Measurements from ENCODE around the gene FAM131A. TPM values are rescaled to one million over a fixed set of nuclear protein-coding genes. Genes with fewer than 3 reads are reported as not detected.

The FAM131A gene
- total RNA-seq, 1 donor from 2014 or later = 33.4 TPM

DNA sequence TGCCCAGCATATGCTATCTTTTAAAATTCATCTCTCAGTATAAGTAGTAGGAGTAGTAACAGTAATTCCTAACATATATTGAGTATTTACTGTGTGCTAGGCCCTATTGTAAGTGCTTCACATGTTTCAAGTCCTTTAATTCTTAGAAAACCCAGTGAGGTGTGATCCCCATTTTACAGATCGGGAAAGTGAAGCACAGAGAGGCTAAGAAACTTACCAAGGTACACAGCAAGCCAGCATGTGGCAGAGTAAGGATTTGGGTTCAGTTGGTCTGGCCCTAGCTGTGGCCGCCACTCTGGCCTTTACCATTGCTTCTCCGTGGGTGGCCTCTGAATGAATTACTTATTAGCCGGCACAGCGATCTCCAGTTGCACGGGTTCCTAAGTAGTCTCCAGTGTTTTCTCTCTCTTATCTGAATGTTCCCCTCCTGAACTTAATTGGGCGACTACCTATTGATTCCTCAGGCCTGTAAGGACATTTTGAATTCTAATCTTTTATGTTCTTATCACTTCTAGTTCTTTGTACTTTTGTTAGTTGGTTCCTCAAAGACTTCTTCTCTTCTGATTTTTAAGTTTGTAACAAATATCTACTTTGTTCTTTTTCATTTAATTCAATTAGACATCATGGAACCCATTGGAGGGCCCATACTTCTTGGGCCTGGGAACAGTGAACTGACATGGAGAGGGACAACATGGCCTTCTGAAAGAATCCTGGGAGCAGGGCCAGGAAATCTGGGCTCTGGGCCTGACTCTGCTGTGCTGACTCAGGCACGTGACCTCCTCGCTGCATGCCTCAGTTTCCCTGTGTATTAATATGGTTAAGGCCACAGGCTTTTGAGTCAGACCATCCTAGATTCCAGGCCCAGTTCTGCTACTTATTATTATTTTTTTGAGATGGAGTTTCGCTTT, 12.4 kb downstream of the FAM131A start:
- DNase-seq (ENCODE audit: missing footprints) (no peak), ATAC-seq (no peak)
- intact Hi-C loops (cut with DNase I) = no loop called here

DNA sequence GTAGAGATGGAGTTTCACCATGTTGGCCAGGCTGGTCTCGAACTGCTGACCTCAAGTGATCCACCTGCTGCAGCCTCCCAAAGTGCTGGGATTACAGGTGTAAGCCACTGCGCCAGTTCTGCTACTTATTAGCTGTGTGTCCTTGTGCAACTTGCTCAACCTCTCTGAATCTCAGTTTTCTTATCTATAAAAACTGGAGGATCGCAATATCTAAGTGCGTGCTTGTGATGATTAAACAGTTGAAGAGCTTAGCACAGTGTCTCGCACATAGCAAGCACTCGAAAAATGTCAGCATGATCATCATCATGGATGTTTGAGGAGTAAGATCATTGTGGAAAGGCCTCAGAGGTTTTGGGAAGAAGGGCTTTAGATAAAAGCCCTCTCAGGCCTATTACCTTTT, 13.2 kb downstream of the FAM131A start:
- DNase-seq (ENCODE audit: missing footprints) (no peak), ATAC-seq (no peak)
- intact Hi-C loops (cut with DNase I) = no loop called here

GRCh38 chr3:184351511-184352148, 14.2 kb downstream of the FAM131A start:
- DNase-seq (ENCODE audit: missing footprints) (peak; percentile 62), ATAC-seq (no peak)
- intact Hi-C loops (cut with DNase I) = no loop called here

- peak; percentile 55 for DNase-seq (ENCODE audit: missing footprints)
These were observed 14.9 kb downstream of the FAM131A start for GRCh38 chr3:184352149-184352785.

DNA sequence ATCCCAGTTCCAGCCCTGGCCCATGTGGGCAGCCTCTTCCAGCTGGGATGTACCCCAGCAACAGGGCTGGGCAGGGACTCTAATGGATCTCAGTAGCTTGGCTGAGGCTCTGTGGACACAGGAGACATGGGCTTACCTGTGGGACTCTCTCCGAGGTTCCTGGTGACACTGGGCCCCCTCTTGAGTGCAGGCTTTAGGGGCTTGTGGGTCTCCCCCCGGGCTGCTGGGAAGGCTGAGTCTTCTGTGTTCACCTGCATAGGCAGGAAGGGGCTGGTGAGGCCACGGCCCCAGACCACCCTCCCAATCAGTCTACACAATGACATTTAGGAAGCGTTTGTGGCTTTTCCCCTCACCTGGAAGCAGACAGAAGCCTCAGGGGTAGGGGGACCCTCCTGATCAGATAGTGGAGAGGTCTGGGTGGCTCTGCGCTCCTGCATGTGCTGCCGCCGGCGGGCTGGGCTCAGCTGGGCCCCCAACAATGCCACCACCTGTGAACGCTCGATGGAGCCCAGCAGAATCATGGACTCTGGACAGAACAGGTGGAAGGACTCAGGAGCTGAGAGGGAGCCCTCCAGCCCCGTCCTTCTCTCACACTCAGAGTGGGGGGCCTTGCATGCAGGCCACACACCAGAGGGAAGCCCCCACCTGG, 15.6 kb downstream of the FAM131A start:
- DNase-seq (ENCODE audit: missing footprints) = peak; percentile 51
- no peak for ATAC-seq
- intact Hi-C loops (cut with DNase I) = no loop called here

More at GRCh38 chr3:184352149-184352785, 14.9 kb downstream of the FAM131A start:
- intact Hi-C loops (cut with DNase I) = no loop called here
- no peak for ATAC-seq

DNA sequence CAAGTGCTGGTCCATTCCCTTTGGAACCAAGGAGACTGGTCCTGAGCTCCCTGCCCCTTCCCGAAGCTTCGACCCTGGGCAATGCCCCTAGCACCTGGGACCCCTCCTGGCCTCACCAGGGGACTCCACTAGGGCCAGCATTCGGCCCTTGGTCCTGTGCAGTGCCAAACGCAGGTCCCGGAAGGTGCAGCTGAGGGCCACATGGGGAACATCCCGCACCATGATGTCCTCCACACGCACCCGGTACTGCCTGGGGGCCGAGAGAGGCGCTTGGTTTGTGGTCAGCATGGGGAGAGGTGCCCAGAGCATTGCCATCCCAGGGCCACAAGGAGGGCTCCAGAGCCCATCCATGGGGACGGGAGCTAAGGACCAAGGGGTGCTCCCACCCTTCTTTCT, 16.1 kb downstream of the FAM131A start:
- DNase-seq (ENCODE audit: missing footprints) (peak; percentile 49), ATAC-seq (no peak)
- intact Hi-C loops (cut with DNase I) = no loop called here

GRCh38 chr3:184354121-184354728, 16.8 kb downstream of the FAM131A start:
- intact Hi-C loops (cut with DNase I) = no loop called here
- ATAC-seq = peak; percentile 45
- peak; percentile 62 for DNase-seq (ENCODE audit: missing footprints)

DNA sequence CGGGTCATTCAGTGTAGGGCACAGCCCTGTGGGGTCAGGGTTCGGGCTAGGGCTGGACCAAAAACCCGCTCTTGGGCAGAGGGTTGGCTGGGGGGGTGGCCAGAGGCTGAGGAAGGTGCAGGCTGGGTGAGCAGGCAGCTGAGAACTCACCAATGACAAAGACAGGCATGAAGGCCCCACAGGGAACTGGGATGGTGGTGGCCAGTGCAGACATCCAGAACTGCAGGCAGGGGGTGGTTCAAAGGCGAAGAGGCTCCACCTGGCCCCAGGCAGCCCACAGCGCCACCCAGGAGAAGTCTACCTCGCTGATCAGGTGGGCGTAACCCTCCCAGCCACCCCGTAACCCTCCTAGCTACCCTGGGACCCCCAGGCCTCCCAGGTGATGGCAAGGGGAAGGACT, 17.4 kb downstream of the FAM131A start:
- intact Hi-C loops (cut with DNase I) = no loop called here
- ATAC-seq = no peak
- no peak for DNase-seq (ENCODE audit: missing footprints)

DNA sequence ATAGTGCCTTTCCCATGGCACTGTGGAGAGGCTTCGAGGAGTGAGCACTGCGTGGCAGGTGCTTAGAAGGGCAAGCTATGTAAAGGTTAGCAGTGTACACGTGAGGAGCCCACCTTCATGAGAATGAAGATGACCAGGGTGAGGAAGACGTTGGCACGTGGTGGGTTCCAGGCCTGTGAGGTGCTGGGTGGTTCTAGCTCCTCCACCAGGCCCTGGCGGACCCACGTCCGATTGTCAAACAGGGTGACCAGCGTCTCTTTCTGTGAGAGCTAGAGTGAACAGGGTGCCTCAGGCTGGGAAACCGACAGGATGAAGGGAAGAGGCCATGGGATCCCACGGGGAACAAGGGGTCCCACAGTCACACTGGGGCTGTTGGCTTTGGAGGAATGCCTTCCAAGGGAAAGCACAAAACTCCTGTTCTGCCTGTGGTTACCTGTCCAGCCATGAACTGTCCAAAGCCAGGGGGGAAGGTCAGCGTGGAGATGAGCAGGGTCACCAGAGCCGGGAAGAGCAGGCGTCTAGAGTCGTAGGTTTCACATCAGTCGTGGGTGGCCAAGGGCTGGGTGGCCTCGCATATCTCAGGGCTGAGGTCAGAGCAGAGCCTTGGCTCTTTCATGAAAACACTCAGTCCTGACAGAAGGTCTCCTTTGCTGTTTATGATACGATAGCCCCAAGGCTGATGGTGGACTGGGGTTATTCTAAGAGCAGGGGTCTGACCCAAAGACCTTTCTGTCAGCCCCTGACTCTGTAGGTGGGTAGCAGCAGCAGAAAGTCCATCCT, 18.1 kb downstream of the FAM131A start:
- no peak for ATAC-seq
- peak; percentile 17 for DNase-seq (ENCODE audit: missing footprints)
- intact Hi-C loops (cut with DNase I) = no loop called here

DNA sequence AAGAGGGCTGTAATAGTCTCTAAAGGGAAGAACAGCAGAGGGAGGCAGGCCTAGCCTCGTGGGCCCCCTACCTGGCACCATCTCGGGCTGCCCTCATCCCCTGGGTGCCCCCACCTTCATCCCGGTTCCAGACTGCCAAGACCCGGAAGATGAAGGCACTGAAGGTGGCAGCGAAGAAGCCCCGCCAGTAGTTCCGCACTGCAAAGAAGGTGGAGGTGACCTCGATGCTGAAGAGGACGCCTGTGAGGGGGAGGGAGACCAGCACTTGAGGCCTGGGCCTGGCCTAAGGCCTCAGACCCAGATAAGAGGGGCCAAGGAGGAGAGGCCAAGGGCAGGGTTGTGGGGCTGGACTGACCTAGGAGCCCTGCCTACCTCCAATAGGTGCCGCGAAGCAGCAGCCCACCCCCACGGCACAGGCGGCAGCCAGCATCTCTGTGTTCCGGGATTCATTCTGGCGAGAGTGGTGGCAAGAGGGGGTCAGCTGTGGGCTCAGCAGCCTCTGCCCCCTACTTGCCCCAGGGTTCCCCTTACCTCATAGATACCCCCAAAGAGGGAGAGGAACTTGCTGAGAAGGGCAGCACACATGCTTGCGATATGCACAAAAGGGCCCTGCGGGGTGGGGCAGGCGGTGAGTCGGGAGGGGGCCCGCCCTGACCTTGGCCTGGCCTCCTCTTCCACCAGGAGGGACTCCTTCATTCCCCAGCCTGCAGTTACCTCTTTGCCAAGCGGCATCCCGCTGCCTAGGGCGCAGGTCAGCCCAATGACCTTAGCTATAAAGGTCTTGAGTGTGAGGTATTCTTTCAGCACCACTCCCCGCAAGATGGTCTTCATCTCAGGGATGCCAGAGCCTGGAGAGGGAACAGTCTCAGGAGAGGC, 20.1 kb downstream of the FAM131A start:
- intact Hi-C loops (cut with DNase I) = no loop called here
- DNase-seq (ENCODE audit: missing footprints) = no peak

GRCh38 chr3:184358124-184358767, 20.8 kb downstream of the FAM131A start:
- DNase-seq (ENCODE audit: missing footprints) (peak; percentile 50), ATAC-seq (no peak)
- intact Hi-C loops (cut with DNase I) = no loop called here

More for the DNA sequence above, 20.1 kb downstream of the FAM131A start:
- ATAC-seq = no peak

GRCh38 chr3:184358921-184359350, 21.5 kb downstream of the FAM131A start:
- ATAC-seq (no peak), DNase-seq (ENCODE audit: missing footprints) (peak; percentile 64)
- intact Hi-C loops (cut with DNase I) = no loop called here

DNA sequence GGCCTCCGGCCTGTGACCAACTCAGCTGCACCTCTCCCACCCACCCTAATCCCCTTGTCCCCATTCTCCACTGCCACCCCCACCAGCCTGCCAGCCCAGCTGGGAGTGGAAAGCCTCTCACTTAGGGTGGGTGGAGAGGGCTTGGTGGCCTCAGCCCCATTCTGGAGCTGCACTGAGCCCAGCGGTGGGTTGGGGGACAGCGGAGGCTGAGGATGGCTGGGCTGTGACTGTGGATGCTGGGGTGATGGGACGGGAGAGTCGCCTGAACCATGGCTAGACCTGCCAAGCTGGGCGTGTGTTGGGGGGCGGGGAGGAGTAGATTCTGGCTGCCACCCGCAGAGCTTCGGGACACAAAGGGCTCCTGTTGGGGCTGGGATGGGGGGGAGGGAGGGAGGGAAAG, 22.2 kb downstream of the FAM131A start:
- DNase-seq (ENCODE audit: missing footprints) (peak; percentile 70), ATAC-seq (no peak)
- intact Hi-C loops (cut with DNase I) = loop anchor here (5.0 to 10.0 kb wide), 2 partner anchors 108 to 455 kb away; partner anchors contain the start of gene VPS8

- ATAC-seq = no peak
- DNase-seq (ENCODE audit: missing footprints) = peak; percentile 27
- intact Hi-C loops (cut with DNase I) = loop anchor here (5.0 to 10.0 kb wide), 2 partner anchors 107 to 455 kb away; partner anchors contain the start of gene VPS8
These were observed 22.9 kb downstream of the FAM131A start for GRCh38 chr3:184360070-184360928.

GRCh38 chr3:184360929-184361531, 23.6 kb downstream of the FAM131A start:
- ATAC-seq = no peak
- intact Hi-C loops (cut with DNase I) = loop anchor here (5.0 to 10.0 kb wide), 2 partner anchors 106 to 454 kb away; partner anchors contain the start of gene VPS8
- no peak for DNase-seq (ENCODE audit: missing footprints)

All from Right ventricle myocardium inferior (tissue), 1 donor.